Right renal pelvis (tissue), 4 donors: Measurements from ENCODE around the gene SNRNP200. TPM values are rescaled to one million over a fixed set of nuclear protein-coding genes. Genes with fewer than 3 reads are reported as not detected.
"Not testable (repeated sequence)": the region's sequence is repeated elsewhere in the genome, so short reads cannot be mapped to it uniquely, and the experiment has no call there.

Experiments used
- DNase-seq, 4 donors: peaks; one replicate each; pipeline ENCODE4 v3.0.0-alpha.2; 2013; ENCODE audit warnings: low read depth in 4 of 4, low spot score in 3 of 4, missing footprints in 1 of 4
- polyA plus RNA-seq, 4 donors: library from polyadenylated mRNA; unstranded; fragments of 120-200 nt; gene quantifications; one replicate each; pipeline ENCODE4 v1.2.1, GENCODE V29; 2013; ENCODE audit not compliant: insufficient read length in 4 of 4

The SNRNP200 gene
- polyA plus RNA-seq, 4 donors, result 164 to 179 (median 169) TPM

DNA sequence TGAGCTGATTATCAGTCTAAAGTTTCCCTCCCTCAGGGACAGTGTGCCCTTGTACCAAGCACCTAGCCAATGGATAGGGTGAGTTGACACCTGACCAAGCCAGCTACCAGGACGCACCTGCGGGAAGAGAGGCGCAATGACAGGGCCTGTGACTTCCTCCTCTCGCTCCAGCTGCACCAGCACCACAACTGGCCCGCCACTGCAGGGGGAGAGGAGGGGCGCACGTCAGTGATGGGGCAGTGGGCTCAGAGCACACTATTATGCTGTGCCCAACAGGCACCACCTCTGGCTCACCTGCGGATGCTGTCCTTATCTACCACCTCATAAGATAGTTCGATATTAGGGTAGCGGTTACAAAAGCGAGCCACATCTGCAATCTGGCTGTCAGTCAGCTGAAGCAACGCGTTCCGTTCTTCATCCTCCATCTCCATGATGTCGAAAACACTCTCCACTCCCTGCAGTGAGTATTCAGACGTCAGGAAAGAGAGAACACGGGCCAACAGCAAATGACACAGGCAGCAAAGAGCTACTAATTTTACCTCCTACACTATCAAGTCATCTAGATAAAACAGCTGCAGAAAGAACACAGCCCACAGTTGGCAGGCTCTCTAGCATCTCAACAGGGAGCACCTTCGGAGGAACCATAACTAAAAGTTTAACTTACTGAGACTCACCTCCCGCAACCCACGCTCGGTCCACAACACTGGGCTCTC lies 28.4 kb downstream of the SNRNP200 start:
- no peak for DNase-seq

DNA sequence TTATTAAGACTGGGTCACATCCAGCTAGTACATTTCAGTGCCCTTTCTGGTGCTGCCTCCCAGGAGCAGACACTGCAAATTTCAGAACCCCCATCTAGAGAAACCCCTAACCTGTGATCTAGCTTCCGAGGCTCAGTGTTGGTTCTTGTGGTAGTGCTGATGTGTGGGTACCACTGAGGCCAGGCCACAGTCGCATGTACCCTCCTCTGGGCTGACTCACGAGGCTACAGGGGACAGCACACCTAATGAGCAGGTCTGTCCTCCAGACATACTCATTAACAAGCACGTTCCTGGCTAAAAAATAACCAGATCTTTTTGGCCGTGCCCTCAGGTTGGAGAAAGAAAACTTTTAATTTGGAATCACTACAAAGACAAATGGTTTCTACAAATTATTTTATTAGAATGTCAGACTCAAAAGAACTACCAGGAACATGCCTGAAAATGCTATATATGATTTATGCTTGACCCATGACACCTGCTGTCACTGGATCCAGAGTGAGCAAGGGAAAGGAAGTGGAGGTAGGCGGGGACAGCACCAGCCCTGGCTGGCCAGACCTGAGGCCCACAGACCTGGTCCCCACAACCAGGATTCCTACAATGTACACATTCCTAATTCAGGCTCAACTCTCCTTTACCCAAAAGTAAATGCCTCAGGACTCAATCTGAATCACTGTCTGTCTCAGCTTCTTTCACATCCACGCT lies 30.8 kb downstream of the SNRNP200 start:
- no peak for DNase-seq

DNA sequence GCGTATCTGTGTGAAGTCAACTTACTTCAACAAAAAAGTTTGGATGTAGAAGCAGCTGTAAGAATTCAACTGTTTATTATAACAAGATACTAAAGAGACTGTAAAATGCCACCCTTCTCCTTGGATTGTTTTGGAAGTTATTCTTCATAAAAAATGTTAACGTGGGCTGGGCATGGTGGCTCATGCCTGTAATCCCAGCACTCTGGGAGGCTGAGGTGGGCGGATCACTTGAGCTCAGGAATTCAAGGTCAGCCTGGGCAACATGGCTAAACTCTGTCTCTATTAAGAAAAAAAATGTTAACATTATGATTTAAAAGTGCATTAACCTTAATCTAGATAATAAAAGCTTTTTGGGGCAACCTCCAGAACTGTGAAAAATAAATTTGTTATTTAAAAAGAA lies 31.6 kb downstream of the SNRNP200 start:
- no peak for DNase-seq

DNA sequence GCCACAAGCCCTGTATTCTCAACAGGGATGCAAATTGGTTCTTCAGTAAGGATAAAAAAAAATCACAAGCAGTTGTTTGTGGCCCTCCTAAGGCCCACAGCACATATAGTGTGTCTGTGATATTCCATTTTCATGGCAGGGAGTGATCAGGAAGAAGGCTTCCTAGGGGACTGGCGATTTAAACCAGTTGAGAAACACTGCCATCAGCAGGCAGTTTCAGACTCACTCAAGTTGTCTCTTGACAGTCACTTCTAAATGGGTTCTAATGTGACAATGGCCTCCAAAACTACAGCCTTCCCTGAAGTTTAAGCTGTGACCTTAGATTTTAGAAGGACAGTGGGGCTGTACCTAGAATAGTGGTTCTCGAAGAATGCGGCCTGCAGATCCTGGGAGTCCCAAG lies 33.4 kb downstream of the SNRNP200 start:
- no peak for DNase-seq

DNA sequence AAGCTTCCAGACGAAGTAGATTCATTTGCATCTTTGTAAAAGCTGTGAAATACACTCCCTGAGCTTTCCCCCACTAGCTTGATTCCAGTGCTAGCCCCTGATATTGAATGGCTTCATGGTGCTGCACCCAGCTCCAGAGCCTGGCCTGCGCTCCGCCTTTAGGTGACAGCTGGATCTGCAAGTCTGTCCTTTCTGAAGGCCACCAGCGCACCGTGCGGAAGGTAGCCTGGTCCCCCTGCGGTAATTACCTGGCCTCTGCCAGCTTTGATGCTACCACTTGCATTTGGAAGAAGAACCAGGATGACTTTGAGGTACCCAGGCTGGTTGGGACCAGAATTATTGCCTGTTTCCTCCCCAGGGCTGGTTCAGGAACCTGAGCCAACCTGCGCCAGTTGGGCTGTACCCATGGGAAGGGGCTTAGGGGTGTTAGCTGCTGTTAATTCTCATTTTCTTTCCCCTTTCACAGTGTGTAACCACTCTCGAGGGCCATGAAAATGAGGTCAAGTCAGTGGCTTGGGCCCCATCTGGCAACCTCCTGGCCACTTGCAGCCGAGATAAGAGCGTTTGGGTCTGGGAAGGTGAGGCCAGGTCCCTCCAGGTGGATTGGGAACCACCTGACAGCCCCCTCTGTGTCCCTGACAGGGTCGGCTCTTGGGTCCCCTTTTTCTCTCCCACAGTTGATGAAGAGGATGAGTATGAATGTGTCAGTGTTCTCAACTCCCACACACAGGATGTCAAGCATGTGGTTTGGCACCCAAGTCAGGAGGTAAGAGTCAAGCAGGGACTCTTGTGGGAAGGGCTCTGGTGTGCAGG lies 38.0 kb downstream of the SNRNP200 start:
- DNase-seq, result no peak

DNA sequence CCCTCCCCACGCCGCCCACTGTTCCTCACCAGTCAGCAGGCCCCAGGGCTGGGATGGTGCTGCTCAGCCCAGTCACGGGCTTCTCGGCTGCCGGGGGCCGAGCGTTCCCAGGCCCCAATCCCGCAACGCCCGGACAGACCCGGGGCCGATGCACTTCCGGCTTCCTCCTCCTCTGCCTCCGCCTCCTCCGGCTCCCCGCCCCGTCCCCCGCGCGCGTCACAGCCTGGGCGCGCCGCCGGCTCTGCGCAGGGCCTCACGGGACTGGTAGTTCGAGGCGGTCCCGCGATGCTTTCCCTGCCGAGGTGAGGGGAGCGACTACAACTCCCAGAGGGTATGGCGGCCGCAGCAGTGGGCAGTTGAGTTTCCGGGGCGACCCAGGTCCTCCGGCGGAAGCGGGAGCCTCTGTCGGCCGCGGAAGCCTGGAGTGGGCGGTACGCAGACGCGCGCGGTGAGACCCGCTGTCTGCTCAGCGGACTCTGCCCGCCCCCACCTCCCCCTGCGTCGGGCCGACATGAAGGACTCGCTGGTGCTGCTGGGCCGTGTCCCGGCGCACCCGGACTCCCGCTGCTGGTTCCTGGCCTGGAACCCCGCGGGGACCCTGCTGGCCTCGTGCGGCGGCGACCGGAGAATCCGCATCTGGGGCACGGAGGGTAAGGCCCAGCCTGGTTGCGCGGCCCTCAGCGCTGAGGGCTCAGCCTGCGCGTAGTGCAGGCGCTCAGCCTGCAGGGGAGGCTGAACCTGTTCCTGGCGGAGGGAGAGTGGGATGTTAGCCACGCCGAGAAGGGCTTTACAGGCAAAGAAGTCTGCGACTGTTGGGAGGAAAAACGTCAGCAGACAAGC lies 39.3 kb downstream of the SNRNP200 start, which contains the start of the genes CIAO1 and TMEM127:
CIAO1 (plus strand) TSS at position 386 of the 840 bp plus-strand sequence; CDS start at position 512, 126 bp downstream.
TMEM127 (minus strand) TSS at position 158 of the 840 bp plus-strand sequence. CDS start 616 bp downstream, outside the sequence.
- DNase-seq, result peak; percentile 90 to 94 (median 94)

DNA sequence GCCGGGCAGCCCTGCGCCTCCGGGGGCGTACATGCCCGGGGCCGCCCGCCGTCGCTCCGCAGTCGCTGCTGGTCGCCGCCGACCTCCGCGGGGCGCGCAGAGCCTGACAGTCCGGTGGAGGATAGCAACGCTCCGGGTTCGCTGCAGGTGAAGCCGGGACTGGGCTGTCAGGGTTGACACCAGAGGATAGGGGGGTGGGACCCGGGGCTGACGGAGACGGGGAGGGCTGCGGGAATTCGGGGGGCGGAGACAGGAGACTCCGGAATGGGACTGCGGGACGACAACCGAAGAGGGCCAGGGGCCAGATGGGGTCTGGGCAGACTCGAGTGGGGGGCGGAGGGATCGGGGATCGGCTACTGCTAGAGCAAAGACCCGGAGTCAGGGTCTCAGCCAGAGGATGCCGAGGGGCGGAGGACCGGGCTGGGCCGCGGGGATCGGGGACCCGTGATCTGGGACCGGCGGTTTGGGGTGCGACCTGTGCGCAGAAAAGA lies 40.0 kb downstream of the SNRNP200 start:
- no peak for DNase-seq

DNA sequence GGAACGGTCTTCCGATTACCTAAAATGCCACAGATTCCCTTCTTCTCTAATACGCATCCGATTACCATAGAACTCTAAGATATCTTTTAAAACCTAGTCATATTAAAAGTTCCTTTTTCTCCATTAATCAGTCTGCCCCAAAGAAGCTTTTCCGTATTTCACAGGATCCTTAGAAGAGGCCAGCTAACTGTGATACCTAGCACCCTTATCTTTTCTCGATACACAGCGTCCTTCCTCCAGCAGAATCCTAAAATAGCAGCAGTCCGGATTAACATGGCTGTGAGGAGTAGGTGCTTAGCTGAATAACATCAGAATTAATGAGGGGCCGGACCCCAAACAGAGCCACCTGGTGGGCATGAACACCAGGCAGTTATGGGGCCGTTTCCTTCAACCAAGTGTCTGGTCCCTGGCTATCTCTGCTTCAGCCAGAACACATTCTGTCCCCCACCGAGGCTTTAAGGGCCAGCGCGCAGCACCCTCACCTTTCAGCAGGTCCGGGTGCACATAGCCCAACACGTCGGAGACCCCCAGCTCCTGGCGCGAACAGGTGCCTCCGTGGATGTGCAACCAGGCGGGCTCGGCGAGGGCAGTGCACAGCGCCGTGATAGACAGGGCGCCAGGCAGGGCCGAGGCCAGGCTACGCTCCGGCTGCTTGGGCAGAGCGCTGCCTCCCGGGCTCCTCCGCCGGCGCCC lies 40.5 kb downstream of the SNRNP200 start:
- peak in 1 of 4 donors; percentile 18 for DNase-seq

DNA sequence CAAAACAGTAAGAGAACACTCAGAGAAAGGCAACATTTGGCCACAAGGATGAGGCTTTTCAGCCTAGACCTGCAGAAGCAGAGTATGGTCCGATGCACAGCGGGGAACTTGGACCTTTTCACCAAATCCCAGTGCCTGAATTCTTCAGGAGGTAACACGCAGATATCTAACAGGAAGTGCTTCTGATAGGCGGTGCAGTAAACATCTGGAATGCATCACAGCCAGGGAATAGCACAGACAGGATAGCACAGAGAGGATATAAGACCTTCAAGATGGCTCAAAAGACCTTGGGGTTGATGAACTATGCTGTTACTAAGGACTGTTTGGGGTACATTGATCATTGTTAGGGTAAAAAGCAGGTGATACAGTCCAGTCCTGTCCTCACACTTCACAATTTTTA lies 41.3 kb downstream of the SNRNP200 start:
- no peak for DNase-seq

DNA sequence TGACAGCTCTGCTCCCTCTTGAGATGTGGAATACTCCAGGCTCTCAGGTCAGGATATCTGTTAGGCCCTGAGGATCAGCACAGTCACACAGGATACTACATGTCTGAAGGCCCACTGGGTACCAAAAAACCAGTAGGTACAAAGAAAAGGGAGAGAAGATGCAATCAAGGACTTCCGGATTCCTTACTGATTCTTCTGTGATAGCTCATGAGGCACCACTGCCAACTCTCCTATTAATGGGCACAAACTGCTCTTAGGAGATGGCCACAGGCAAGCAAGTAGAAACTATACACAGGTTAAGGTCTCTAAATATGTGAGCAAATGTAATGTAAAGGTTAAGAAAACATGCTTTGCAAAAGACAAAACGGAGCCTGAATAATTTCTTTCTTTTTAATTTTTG lies 43.0 kb downstream of the SNRNP200 start:
- no peak for DNase-seq

DNA sequence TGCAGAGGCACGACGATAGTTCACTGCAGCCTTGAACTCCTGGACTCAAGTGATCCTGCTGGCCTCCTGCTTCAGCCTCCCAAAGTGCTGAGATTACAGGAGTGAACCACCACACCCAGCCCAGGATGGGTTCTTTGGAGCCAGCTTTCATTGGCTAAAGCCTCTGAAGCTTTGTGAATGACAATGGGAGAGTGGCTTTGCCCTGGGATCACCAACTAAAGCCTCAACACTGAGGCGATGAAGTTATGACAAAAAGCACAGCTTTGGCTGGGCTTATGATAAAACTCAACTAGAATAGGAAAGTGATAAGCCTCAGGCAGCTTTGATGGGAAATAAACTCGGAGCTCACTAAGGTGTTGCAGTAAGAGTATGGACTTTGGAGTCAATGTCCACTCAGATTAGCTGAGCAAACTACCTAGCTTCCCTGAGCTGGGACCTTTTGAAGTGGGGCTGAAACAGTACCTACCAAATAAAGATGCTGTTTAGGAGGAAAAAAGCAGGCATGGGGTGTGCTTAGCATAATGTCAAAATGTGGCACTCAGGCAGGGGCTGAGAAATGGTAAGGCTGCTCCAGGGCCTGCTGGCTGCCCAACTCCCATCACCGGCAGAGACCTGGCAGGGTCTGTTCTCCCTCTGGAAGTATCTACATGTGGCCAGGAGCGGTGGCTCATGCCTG lies 43.9 kb downstream of the SNRNP200 start:
- no peak for DNase-seq

DNA sequence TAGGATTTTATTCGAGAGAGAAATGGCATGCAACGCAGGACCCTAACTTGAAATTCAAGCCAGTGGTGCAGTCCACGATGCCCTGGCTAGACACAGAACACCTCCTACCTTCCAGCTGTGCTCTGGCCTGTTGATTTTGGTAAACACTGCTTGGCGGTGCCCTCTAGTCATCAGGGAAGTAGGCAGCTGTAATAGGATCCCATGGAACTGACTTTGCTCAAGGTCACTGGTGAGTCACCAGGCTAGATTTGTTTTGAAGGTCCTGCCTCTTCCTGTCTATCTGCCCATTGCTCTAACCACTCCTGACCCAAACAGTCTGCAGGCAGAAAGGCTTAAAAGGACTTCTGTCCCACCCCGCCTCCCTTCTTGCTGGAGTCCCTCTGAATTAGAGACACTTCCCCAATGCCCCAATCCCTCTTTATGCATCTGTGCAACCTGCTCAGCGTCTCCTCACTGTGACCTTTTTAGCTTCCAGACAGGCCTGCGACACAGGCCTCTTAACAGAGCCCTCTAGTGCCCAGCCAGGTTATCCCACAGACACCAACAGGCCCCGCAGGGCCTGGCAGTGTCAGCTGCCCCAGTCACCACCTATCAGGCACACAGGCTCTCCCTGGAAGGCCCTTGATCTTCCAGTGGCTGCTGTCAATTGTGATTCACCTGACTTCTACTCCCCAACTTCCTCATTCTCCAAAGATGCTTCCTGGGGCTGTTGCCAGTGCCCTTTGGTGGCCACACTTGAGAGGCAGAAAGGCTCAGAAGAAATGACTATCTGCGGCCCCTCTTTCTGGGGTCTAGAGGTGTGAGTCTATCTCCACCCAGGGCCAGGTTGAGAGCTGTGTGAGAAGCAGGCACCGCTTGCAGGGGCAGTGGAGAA lies 44.7 kb downstream of the SNRNP200 start:
- peak in 1 of 4 donors; percentile 15 for DNase-seq

DNA sequence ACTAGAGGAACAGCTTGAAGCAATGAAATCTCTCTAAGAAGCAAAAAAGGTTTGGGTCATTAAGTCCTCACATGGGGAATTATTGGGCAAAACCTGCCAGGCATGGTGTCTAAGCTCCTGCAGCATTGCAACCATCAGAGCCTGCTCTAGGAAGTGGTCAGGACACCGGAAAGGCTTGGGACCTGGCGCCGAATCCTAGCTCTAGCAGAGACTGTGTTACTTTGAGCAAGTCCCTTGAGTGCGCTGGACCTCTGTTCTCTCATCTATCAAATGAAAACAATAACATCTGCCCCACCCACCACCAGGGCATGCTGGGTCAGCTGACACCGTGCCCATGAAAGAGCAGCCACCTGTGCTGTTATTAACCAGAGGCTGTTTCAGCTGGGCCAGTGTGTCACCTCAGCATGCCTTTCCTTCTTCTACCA lies 45.8 kb downstream of the SNRNP200 start:
- DNase-seq, result no peak

DNA sequence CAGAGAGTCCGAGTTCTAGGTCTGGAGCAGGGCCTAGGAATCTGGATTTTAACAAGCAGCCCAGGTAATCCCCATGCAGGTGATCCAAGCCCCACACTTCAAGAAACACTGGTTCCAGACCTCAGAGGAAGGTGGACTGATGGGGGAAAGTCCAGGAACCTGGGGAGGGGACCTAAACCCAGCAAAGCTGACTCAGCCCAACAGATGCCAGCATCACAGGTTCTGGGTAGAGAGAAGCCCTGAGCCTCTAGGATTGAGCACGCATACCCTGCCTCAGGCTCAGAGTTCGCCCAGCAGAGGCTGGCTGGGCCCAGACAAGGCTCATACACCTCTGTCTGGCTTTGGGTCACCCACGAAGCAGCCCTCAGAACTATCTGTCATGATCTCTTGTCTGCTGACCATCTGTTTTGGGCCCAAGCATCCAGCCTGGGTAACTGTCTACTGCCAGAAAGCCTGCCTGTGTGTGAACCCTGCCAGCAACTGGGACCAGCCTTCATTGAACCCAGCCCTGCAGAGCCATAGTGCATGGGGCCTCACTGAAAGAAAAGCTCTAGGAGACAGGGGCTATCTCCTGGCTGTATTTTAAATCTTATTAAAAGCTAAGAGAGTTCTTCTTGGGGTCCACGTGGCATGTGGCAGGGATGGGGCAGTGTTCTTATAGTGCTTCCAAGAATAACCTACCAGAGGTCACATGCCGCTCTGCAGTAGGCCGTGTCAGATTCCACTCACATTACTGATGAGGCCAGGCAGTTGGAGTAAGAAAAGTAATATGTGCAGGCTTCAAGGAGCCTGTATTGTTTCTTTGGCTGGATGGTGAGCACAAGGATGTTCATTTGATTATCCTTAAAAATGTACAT lies 47.0 kb downstream of the SNRNP200 start:
- DNase-seq, result no peak

DNA sequence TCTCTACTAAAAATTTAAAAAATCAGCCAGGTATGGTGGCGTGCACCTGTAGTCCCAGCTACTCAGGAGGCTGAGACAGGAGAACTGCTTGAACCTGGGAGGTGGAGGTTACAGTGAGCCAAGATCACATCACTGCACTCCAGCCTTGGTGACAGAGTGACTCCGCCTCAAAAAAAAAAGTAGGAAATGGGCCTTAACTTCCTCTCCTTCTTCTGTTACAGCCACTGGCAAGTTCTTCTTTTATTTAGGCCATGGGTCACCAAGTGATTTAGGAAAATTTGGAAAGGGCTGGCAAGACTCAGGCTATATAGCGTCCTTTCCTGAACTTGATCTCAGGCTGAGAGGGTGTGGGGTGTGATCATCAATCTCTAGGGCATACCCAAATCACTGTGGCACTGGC lies 47.6 kb downstream of the SNRNP200 start:
- not testable (repeated sequence) for DNase-seq

DNA sequence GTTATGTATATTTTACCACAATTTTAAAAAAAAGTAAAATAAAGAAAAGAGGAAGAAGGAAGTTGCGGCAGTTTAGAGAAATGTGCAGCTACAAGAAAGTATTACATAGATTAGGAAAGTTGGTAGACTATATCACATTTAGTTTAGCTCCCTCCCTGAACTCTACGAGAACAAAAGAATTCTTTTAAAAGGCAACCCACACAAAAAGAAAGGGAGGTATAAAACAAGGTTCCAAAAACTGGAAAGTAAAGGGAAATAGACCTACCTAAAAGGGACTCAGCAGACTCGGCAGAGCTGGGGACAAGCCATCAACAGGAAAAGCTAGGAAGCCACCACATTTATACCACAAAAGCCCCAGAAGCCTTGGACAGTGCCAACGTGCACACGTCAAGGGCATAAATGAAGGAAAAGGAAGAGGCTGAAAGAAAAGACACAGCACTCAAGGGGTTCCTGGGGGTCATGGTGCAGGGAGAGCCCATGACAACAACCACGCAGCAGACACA lies 48.7 kb downstream of the SNRNP200 start:
- DNase-seq, result no peak

DNA sequence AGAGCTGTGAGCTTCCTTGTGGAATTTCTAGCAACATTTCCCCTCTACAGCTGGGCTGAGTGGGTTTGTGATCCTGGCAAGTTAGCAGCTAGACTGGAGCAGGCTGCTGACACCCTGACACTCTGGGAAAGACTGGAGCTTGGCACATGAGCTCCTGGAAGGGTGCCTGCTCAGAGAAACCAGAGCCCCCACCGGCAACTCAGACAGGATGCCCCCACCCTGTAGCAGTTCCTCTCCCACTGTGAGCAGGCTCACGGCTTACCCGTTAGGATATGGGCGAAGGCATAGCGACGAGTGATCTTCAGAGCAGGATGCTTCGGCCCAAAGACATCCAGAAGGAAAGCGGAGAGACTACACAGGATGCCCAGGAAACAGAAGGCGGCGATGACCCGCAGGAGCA lies 50.8 kb downstream of the SNRNP200 start:
- no peak for DNase-seq
